GM23338 (cell line): ENCODE data around the gene CIT. TPM values are rescaled to one million over a fixed set of nuclear protein-coding genes. Genes with fewer than 3 reads are reported as not detected.

Experiments used
- ATAC-seq: fragments of 200-7000 bp; cut with Tn5 transposase; 3 replicates; pipeline ENCODE4 v1.9.1; 2020
- DNase-seq: peaks from one replicate; pipeline ENCODE4 v3.0.0-alpha.2; 2015; ENCODE audit warnings: low spot score
- H2AFZ ChIP-seq: fragments of 200-600 bp; sonication (generic); 2 replicates; pipeline ENCODE4 v1.8.0; 2016; ENCODE audit warnings: antibody characterized with exemption, mild to moderate bottlenecking, moderate library complexity
- H3F3A ChIP-seq: fragments of 200-600 bp; sonication (generic); replicated peaks from 2 replicates; pipeline ENCODE4 v1.8.0; 2017; ENCODE audit warnings: antibody characterized with exemption, mixed run types, low read depth
- H3K27ac ChIP-seq: fragments of 200-600 bp; sonication (generic); 2 replicates; pipeline ENCODE4 v1.6.1; 2016; ENCODE audit warnings: low read depth
- H3K27me3 ChIP-seq: fragments of 200-600 bp; sonication (generic); 2 replicates; pipeline ENCODE4 v1.8.0; 2016; ENCODE audit warnings: mild to moderate bottlenecking, mixed run types, moderate library complexity; ENCODE audit not compliant: insufficient read depth
- H3K36me3 ChIP-seq: fragments of 200-600 bp; sonication (generic); 2 replicates; pipeline ENCODE4 v1.8.0; 2016; ENCODE audit warnings: mild to moderate bottlenecking; ENCODE audit not compliant: insufficient read depth
- H3K4me1 ChIP-seq: fragments of 200-600 bp; sonication (generic); 2 replicates; pipeline ENCODE4 v1.8.0; 2016; ENCODE audit warnings: mild to moderate bottlenecking, moderate library complexity; ENCODE audit not compliant: insufficient read depth
- H3K4me2 ChIP-seq: fragments of 200-600 bp; sonication (generic); 2 replicates; pipeline ENCODE4 v1.7.1; 2017; ENCODE audit warnings: mixed run types
- H3K4me3 ChIP-seq: fragments of 200-600 bp; sonication (generic); 2 replicates; pipeline ENCODE4 v1.6.1; 2016; ENCODE audit warnings: mixed run types
- H3K79me2 ChIP-seq: fragments of 200-600 bp; sonication (generic); replicated peaks from 2 replicates; pipeline ENCODE4 v1.8.0; 2017; ENCODE audit warnings: mild to moderate bottlenecking; ENCODE audit not compliant: insufficient read depth
- H3K9me2 ChIP-seq: fragments of 200-600 bp; sonication (generic); 2 replicates; pipeline ENCODE4 v1.8.0; 2017; ENCODE audit not compliant: insufficient read depth
- H4K20me1 ChIP-seq: fragments of 200-600 bp; sonication (generic); replicated peaks from 2 replicates; pipeline ENCODE4 v1.8.0; 2017; ENCODE audit warnings: mild to moderate bottlenecking; ENCODE audit not compliant: insufficient read depth
- H3K27ac Mint-ChIP-seq: 2 replicates; pipeline ENCODE4 v1.8.0; 2020; ENCODE audit warnings: inconsistent platforms, mild to moderate bottlenecking, moderate library complexity, mixed read lengths
- H3K27me3 Mint-ChIP-seq: 3 replicates; pipeline ENCODE4 v1.8.0; 2022; ENCODE audit warnings: low read depth, mild to moderate bottlenecking, moderate library complexity, mixed read lengths, inconsistent platforms; ENCODE audit not compliant: insufficient read depth, poor library complexity
- H3K36me3 Mint-ChIP-seq: 3 replicates; pipeline ENCODE4 v1.8.0; 2021; ENCODE audit warnings: low read depth, mild to moderate bottlenecking, inconsistent platforms, moderate library complexity, mixed read lengths
- H3K4me1 Mint-ChIP-seq: 3 replicates; pipeline ENCODE4 v1.8.0; 2020; ENCODE audit warnings: mild to moderate bottlenecking, inconsistent platforms, mixed read lengths
- H3K4me3 Mint-ChIP-seq: 3 replicates; pipeline ENCODE4 v1.8.0; 2021; ENCODE audit warnings: moderate library complexity, mild to moderate bottlenecking, inconsistent platforms, mixed read lengths
- H3K9me3 Mint-ChIP-seq: 3 replicates; pipeline ENCODE4 v1.8.0; 2020; ENCODE audit warnings: moderate library complexity, mild to moderate bottlenecking, inconsistent platforms, mixed read lengths
- CREB1 ChIP-seq: fragments of 250-450 bp; sonication (Bioruptor Pico); IDR thresholded peaks from 2 replicates; pipeline ENCODE4 v1.5.0; 2020; ENCODE audit warnings: low read depth, mild to moderate bottlenecking, moderate library complexity
- EZH2 ChIP-seq: fragments of 200-600 bp; sonication (generic); IDR thresholded peaks from one replicate; pipeline ENCODE4 v1.8.0; 2017; ENCODE audit warnings: antibody characterized with exemption, mild to moderate bottlenecking, low read depth; ENCODE audit not compliant: unreplicated experiment
- EZH2phosphoT487 ChIP-seq: fragments of 200-600 bp; sonication (generic); IDR thresholded peaks from one replicate; pipeline ENCODE4 v1.8.1; 2018; ENCODE audit warnings: antibody characterized with exemption; ENCODE audit not compliant: unreplicated experiment
- NANOG ChIP-seq: IDR thresholded peaks from 2 replicates; pipeline ENCODE4 v1.6.1; 2016; ENCODE audit warnings: antibody characterized with exemption, borderline replicate concordance
- POLR2AphosphoS5 ChIP-seq: IDR thresholded peaks from 2 replicates; pipeline ENCODE4 v1.6.1; 2016; ENCODE audit warnings: antibody characterized with exemption, low read depth
- STAT1 ChIP-seq: IDR thresholded peaks from one replicate; pipeline ENCODE4 v1.6.1; 2016; ENCODE audit warnings: antibody characterized with exemption; ENCODE audit not compliant: unreplicated experiment
- ZNF331 ChIP-seq: fragments of 250-450 bp; sonication (Bioruptor Pico); IDR thresholded peaks from 2 replicates; pipeline ENCODE4 v1.5.0; 2020; ENCODE audit warnings: low read depth, mild to moderate bottlenecking, moderate library complexity
- polyA plus RNA-seq: library from polyadenylated mRNA; unstranded; fragments of >200 nt; fragmentation: Nextera tagmentation; extraction: Ambion mirVana; gene quantifications from 2 replicates; pipeline ENCODE4 v1.2.1, GENCODE V29; 2016
- total RNA-seq: library from RNA; depleted of rRNA; stranded (reverse); fragments of >200 nt; shearing (Covaris generic); gene quantifications from 2 replicates; pipeline ENCODE4 v1.2.3, GENCODE V29; 2014
- TF ChIP-seq, protein P1 (sequence below), 2 experiments: fragments of 200-600 bp in 1 of 2; sonication (generic) in 1 of 2; conservative IDR thresholded peaks; 2 replicates each; pipeline versions ENCODE4 v1.5.1 to v1.6.1; 2016 to 2017; ENCODE audit warnings: antibody characterized with exemption in 2 of 2, low read depth in 2 of 2, mild to moderate bottlenecking in 2 of 2, moderate library complexity in 1 of 2
- TF ChIP-seq, protein P2 (sequence below): IDR thresholded peaks from one replicate; pipeline ENCODE4 v1.6.1; 2018; ENCODE audit warnings: antibody characterized with exemption; ENCODE audit not compliant: unreplicated experiment
- TF ChIP-seq, protein P3 (sequence below): fragments of 250-450 bp; sonication (Bioruptor Pico); IDR thresholded peaks from 2 replicates; pipeline ENCODE4 v1.5.0; 2020; ENCODE audit warnings: mild to moderate bottlenecking, moderate library complexity

Gene CIT
- total and polyA plus RNA-seq, 2 experiments from 2014 or later = 9.7 to 47.8 TPM

DNA sequence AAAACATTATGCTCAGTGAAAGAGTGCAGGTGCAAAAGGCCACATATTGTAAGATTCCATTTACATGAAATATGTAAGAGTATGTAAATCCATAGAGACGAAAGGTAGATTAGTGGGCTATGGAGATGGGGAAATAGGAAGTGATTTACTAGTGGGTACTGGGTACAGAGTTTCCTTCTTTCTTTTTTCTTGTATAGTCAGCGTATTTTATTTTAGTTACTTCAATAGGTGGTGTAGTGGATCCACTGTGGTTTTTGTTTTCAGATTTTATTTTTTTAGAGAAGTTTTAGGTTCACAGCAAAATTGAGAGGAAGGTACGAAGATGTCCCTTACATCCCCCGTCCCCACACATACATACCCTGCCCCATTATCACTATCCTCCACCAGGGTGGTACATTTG, 6.1 kb upstream of the CIT start (continued):
- TF ChIP-seq NANOG (no peak), EZH2phosphoT487 (no peak)

DNA sequence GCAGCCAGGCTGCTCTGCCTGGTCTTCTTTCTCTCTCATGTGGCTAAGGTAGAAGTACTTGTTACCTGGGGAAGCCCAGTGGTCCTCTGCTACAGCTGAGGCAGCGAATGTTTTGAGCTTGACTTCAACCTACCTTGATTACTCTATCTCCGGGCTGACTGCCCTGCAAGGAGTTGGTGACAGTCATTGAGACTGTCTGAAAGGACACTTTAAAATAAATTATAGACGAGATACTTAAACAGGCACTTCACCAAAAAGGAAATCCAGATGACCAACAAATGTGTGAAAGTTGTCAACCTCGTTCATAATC, 474 bp upstream of the CIT start:
- no peaks in the 10 kb centered on the region for H3K9me2 ChIP-seq
- H3K4me2 ChIP-seq = peak overlapping the region; percentile 76
- peaks cover 10% of the 10 kb centered on the region for H3K4me1 Mint-ChIP-seq
- TF ChIP-seq CREB1 (CRISPR knock-in tag) (no peak), ZNF331 (CRISPR knock-in tag) (no peak)
- H3K27ac Mint-ChIP-seq = peak overlapping the region; percentile 91
- peaks cover 24% of the 10 kb centered on the region for H3K36me3 ChIP-seq
- peaks cover 9% of the 10 kb centered on the region for H3K4me1 ChIP-seq
- H2AFZ ChIP-seq = peak overlapping the region; percentile 77; the same call in 1 of the 2 replicates
- ATAC-seq (no peak), DNase-seq (no peak)
- peaks cover 32% of the 10 kb centered on the region for H3K36me3 Mint-ChIP-seq
- no peak overlapping the region for H3K27ac ChIP-seq
- H4K20me1 ChIP-seq = 0 out of 2 replicates have a peak, but pooled peaks cover 3% of the 10 kb centered on the region
- H3K27me3 Mint-ChIP-seq = peaks cover 6% of the 10 kb centered on the region
- peaks cover 11% of the 10 kb centered on the region for H3K79me2 ChIP-seq
- H3K4me3 ChIP-seq = peak overlapping the region; percentile 65
- H3F3A ChIP-seq = no peaks in the 10 kb centered on the region
- no peaks in the 10 kb centered on the region for H3K27me3 ChIP-seq
- peak overlapping the region; percentile 97 for H3K4me3 Mint-ChIP-seq
- H3K9me3 Mint-ChIP-seq = no peaks in the 10 kb centered on the region

DNA sequence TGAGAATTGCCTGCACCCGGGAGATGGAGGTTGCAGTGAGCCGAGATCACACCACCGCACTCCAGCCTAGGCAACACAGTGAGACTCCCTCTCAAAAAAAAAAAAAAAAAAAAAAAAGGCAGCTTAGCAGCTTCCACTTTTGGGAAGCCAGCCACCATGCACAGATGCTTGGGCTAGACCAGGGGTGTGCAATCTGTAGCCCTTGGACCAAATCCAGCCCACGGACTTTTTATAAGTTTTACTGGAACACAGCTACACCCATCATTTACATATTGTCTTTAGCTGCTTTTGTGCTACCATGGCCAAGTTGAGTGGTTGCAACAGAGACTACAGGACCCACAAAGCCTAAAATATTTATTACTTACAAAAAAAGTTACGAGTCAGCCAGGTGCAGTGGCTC, 6.7 kb downstream of the CIT start:
- DNase-seq (no peak), ATAC-seq (no peak)
- Mint-ChIP-seq H3K36me3 (peaks cover 75% of the 10 kb centered on the region), H3K27me3 (no peaks in the 10 kb centered on the region), H3K4me3 (no peak overlapping the region), H3K27ac (no peak overlapping the region), H3K4me1 (no peaks in the 10 kb centered on the region), H3K9me3 (no peaks in the 10 kb centered on the region)
- H3K9me2 ChIP-seq = no peaks in the 10 kb centered on the region
- H2AFZ ChIP-seq = no peak overlapping the region
- peaks cover under 1% of the 10 kb centered on the region; the same call in 1 of the 2 replicates for H3K79me2 ChIP-seq
- H3K27ac ChIP-seq = no peak overlapping the region
- no peaks in the 10 kb centered on the region for H3K4me1 ChIP-seq
- peaks cover 50% of the 10 kb centered on the region for H3K36me3 ChIP-seq
- H4K20me1 ChIP-seq = peaks cover 10% of the 10 kb centered on the region; the same call in 1 of the 2 replicates
- H3K27me3 ChIP-seq = no peaks in the 10 kb centered on the region
- H3K4me3 ChIP-seq = no peak overlapping the region
- H3K4me2 ChIP-seq = no peak overlapping the region
- no peaks in the 10 kb centered on the region for H3F3A ChIP-seq
- TF ChIP-seq, protein P1, sequence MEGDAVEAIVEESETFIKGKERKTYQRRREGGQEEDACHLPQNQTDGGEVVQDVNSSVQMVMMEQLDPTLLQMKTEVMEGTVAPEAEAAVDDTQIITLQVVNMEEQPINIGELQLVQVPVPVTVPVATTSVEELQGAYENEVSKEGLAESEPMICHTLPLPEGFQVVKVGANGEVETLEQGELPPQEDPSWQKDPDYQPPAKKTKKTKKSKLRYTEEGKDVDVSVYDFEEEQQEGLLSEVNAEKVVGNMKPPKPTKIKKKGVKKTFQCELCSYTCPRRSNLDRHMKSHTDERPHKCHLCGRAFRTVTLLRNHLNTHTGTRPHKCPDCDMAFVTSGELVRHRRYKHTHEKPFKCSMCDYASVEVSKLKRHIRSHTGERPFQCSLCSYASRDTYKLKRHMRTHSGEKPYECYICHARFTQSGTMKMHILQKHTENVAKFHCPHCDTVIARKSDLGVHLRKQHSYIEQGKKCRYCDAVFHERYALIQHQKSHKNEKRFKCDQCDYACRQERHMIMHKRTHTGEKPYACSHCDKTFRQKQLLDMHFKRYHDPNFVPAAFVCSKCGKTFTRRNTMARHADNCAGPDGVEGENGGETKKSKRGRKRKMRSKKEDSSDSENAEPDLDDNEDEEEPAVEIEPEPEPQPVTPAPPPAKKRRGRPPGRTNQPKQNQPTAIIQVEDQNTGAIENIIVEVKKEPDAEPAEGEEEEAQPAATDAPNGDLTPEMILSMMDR (conservative IDR thresholded peaks at IDR 0.05; ENCODE audit: low read depth in 2 of 2) = no peak
- no peak for TF ChIP-seq POLR2AphosphoS5
- TF ChIP-seq, protein P2, sequence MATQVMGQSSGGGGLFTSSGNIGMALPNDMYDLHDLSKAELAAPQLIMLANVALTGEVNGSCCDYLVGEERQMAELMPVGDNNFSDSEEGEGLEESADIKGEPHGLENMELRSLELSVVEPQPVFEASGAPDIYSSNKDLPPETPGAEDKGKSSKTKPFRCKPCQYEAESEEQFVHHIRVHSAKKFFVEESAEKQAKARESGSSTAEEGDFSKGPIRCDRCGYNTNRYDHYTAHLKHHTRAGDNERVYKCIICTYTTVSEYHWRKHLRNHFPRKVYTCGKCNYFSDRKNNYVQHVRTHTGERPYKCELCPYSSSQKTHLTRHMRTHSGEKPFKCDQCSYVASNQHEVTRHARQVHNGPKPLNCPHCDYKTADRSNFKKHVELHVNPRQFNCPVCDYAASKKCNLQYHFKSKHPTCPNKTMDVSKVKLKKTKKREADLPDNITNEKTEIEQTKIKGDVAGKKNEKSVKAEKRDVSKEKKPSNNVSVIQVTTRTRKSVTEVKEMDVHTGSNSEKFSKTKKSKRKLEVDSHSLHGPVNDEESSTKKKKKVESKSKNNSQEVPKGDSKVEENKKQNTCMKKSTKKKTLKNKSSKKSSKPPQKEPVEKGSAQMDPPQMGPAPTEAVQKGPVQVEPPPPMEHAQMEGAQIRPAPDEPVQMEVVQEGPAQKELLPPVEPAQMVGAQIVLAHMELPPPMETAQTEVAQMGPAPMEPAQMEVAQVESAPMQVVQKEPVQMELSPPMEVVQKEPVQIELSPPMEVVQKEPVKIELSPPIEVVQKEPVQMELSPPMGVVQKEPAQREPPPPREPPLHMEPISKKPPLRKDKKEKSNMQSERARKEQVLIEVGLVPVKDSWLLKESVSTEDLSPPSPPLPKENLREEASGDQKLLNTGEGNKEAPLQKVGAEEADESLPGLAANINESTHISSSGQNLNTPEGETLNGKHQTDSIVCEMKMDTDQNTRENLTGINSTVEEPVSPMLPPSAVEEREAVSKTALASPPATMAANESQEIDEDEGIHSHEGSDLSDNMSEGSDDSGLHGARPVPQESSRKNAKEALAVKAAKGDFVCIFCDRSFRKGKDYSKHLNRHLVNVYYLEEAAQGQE = no peak
- TF ChIP-seq, protein P3, sequence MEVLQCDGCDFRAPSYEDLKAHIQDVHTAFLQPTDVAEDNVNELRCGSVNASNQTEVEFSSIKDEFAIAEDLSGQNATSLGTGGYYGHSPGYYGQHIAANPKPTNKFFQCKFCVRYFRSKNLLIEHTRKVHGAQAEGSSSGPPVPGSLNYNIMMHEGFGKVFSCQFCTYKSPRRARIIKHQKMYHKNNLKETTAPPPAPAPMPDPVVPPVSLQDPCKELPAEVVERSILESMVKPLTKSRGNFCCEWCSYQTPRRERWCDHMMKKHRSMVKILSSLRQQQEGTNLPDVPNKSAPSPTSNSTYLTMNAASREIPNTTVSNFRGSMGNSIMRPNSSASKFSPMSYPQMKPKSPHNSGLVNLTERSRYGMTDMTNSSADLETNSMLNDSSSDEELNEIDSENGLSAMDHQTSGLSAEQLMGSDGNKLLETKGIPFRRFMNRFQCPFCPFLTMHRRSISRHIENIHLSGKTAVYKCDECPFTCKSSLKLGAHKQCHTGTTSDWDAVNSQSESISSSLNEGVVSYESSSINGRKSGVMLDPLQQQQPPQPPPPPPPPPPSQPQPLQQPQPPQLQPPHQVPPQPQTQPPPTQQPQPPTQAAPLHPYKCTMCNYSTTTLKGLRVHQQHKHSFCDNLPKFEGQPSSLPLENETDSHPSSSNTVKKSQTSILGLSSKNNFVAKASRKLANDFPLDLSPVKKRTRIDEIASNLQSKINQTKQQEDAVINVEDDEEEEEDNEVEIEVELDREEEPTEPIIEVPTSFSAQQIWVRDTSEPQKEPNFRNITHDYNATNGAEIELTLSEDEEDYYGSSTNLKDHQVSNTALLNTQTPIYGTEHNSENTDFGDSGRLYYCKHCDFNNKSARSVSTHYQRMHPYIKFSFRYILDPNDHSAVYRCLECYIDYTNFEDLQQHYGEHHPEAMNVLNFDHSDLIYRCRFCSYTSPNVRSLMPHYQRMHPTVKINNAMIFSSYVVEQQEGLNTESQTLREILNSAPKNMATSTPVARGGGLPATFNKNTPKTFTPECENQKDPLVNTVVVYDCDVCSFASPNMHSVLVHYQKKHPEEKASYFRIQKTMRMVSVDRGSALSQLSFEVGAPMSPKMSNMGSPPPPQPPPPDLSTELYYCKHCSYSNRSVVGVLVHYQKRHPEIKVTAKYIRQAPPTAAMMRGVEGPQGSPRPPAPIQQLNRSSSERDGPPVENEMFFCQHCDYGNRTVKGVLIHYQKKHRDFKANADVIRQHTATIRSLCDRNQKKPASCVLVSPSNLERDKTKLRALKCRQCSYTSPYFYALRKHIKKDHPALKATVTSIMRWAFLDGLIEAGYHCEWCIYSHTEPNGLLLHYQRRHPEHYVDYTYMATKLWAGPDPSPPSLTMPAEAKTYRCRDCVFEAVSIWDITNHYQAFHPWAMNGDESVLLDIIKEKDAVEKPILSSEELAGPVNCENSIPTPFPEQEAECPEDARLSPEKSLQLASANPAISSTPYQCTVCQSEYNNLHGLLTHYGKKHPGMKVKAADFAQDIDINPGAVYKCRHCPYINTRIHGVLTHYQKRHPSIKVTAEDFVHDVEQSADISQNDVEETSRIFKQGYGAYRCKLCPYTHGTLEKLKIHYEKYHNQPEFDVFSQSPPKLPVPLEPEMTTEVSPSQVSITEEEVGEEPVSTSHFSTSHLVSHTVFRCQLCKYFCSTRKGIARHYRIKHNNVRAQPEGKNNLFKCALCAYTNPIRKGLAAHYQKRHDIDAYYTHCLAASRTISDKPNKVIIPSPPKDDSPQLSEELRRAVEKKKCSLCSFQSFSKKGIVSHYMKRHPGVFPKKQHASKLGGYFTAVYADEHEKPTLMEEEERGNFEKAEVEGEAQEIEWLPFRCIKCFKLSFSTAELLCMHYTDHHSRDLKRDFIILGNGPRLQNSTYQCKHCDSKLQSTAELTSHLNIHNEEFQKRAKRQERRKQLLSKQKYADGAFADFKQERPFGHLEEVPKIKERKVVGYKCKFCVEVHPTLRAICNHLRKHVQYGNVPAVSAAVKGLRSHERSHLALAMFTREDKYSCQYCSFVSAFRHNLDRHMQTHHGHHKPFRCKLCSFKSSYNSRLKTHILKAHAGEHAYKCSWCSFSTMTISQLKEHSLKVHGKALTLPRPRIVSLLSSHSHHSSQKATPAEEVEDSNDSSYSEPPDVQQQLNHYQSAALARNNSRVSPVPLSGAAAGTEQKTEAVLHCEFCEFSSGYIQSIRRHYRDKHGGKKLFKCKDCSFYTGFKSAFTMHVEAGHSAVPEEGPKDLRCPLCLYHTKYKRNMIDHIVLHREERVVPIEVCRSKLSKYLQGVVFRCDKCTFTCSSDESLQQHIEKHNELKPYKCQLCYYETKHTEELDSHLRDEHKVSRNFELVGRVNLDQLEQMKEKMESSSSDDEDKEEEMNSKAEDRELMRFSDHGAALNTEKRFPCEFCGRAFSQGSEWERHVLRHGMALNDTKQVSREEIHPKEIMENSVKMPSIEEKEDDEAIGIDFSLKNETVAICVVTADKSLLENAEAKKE (CRISPR knock-in tag) = no peak
- no peak for TF ChIP-seq CREB1 (CRISPR knock-in tag)
- no peak for TF ChIP-seq NANOG
- TF ChIP-seq EZH2 = no peak
- TF ChIP-seq STAT1 = no peak
